Measurements from ENCODE around the gene NME4.

The NME4 gene

GRCh38 chr16:350203-350602 is 46.8 kb upstream of the NME4 start:
- Histone ChIP-seq H2AFZ (ENCODE audit: insufficient read depth, low read length, poor library complexity) (no peak overlapping the region), H3K4me2 (ENCODE audit: low read length) (no peak overlapping the region), H4K12ac (ENCODE audit: low read depth, low read length) (no peak overlapping the region), H3K14ac (ENCODE audit: low read length) (no peak overlapping the region), H2BK120ac (ENCODE audit: insufficient read depth, low read length, poor library complexity) (no peak overlapping the region), H3K4me3 (ENCODE audit: low read depth, low read length) (no peak overlapping the region), H3K9me3 (ENCODE audit: insufficient read depth, low read depth, low read length) (peaks cover 1% of the 10 kb centered on the region), H3K4ac (ENCODE audit: low read depth, low read length) (no peak overlapping the region), H3K9ac (ENCODE audit: low read length) (no peak overlapping the region), H2AK5ac (ENCODE audit: low read length) (no peak overlapping the region), H4K91ac (ENCODE audit: low read depth, low read length) (no peak overlapping the region), H4K8ac (ENCODE audit: low read depth, low read length) (no peak overlapping the region), H3K27me3 (ENCODE audit: insufficient read depth, low read length) (no peaks in the 10 kb centered on the region), H3K23ac (ENCODE audit: low read length) (no peak overlapping the region), H3K36me3 (ENCODE audit: control insufficient read depth in 1 of 2, insufficient read depth in 2 of 2, low read length in 2 of 2) (peaks cover 7% of the 10 kb centered on the region in 2 experiments), H3K79me2 (ENCODE audit: control insufficient read depth, insufficient read depth, low read length, poor library complexity) (peaks cover 5% of the 10 kb centered on the region), H3K18ac (ENCODE audit: low read length) (no peak overlapping the region), H3K4me1 (ENCODE audit: control insufficient read depth in 1 of 2, insufficient read depth in 2 of 2, low read length in 2 of 2) (peaks cover 9 to 13% of the 10 kb centered on the region in 2 experiments), H3K79me1 (ENCODE audit: low read length) (peaks cover 6% of the 10 kb centered on the region), H2BK5ac (ENCODE audit: low read depth, low read length, poor library complexity) (no peak overlapping the region), H2BK12ac (ENCODE audit: low read length) (no peak overlapping the region), H3K27ac (ENCODE audit: low read depth, low read length) (no peak overlapping the region)
- DNase-seq, result no peak
- no CpG with 5 or more reads among the region's 8 CpGs for WGBS (ENCODE audit: extremely low coverage, insufficient coverage, insufficient read length)

GRCh38 chr16:351804-352520 is 45.0 kb upstream of the NME4 start:
- H2BK5ac ChIP-seq (ENCODE audit: low read depth, low read length, poor library complexity), result no peak overlapping the region
- peak overlapping the region; percentile 77 for H3K9ac ChIP-seq (ENCODE audit: low read length)
- DNase-seq, result no peak
- H3K79me1 ChIP-seq (ENCODE audit: low read length), result peaks cover 6% of the 10 kb centered on the region
- peak overlapping the region; percentile 69 for H3K4me2 ChIP-seq (ENCODE audit: low read length)
- no peak overlapping the region for H3K23ac ChIP-seq (ENCODE audit: low read length)
- peak overlapping the region; percentile 77 for H3K4ac ChIP-seq (ENCODE audit: low read depth, low read length)
- H3K27me3 ChIP-seq (ENCODE audit: insufficient read depth, low read length), result no peaks in the 10 kb centered on the region
- no peak overlapping the region for H3K27ac ChIP-seq (ENCODE audit: low read depth, low read length)
- H2AFZ ChIP-seq (ENCODE audit: insufficient read depth, low read length, poor library complexity), result peak overlapping the region; percentile 56
- peak overlapping the region; percentile 17 for H3K18ac ChIP-seq (ENCODE audit: low read length)
- peak overlapping the region; percentile 32 for H4K8ac ChIP-seq (ENCODE audit: low read depth, low read length)
- H3K4me3 ChIP-seq (ENCODE audit: low read depth, low read length), result peak overlapping the region; percentile 77
- H2BK120ac ChIP-seq (ENCODE audit: insufficient read depth, low read length, poor library complexity), result peak overlapping the region; percentile 11
- no peak overlapping the region for H2BK12ac ChIP-seq (ENCODE audit: low read length)
- H3K14ac ChIP-seq (ENCODE audit: low read length), result no peak overlapping the region
- peaks cover 1% of the 10 kb centered on the region for H3K9me3 ChIP-seq (ENCODE audit: insufficient read depth, low read depth, low read length)
- WGBS (ENCODE audit: extremely low coverage, insufficient coverage, insufficient read length), result no CpG with 5 or more reads among the region's 95 CpGs
- H2AK5ac ChIP-seq (ENCODE audit: low read length), result no peak overlapping the region
- H3K79me2 ChIP-seq (ENCODE audit: control insufficient read depth, insufficient read depth, low read length, poor library complexity), result peaks cover 5% of the 10 kb centered on the region
- peaks cover 0 to 3% of the 10 kb centered on the region in 2 experiments for H3K36me3 ChIP-seq (ENCODE audit: control insufficient read depth in 1 of 2, insufficient read depth in 2 of 2, low read length in 2 of 2)
- H4K12ac ChIP-seq (ENCODE audit: low read depth, low read length), result peak overlapping the region; percentile 51
- H3K4me1 ChIP-seq (ENCODE audit: control insufficient read depth in 1 of 2, insufficient read depth in 2 of 2, low read length in 2 of 2), result peaks cover 4% of the 10 kb centered on the region in 2 experiments
- peak overlapping the region; percentile 4 for H4K91ac ChIP-seq (ENCODE audit: low read depth, low read length)

GRCh38 chr16:352547-353403 is 44.2 kb upstream of the NME4 start, which contains the start of gene AXIN1:
Gene AXIN1, minus strand, starts transcription at chr16:352723. Its CDS starts 5,698 bp downstream, at chr16:347025.
- H3K4me3 ChIP-seq (ENCODE audit: low read depth, low read length), result peak within 1 kb of the TSS; percentile 77
- no peak within 1 kb of the TSS for H2BK12ac ChIP-seq (ENCODE audit: low read length)
- H3K14ac ChIP-seq (ENCODE audit: low read length), result peak within 1 kb of the TSS; percentile 33
- H4K12ac ChIP-seq (ENCODE audit: low read depth, low read length), result peak within 1 kb of the TSS; percentile 61
- peaks cover 5% of the 10 kb centered on the region for H3K79me2 ChIP-seq (ENCODE audit: control insufficient read depth, insufficient read depth, low read length, poor library complexity)
- H4K91ac ChIP-seq (ENCODE audit: low read depth, low read length), result peak within 1 kb of the TSS; percentile 29
- H3K18ac ChIP-seq (ENCODE audit: low read length), result peak within 1 kb of the TSS; percentile 60
- no peaks in the 10 kb centered on the region for H3K27me3 ChIP-seq (ENCODE audit: insufficient read depth, low read length)
- H3K4me2 ChIP-seq (ENCODE audit: low read length), result peak within 1 kb of the TSS; percentile 72
- no peak within 1 kb of the TSS for H3K23ac ChIP-seq (ENCODE audit: low read length)
- H2AFZ ChIP-seq (ENCODE audit: insufficient read depth, low read length, poor library complexity), result peak within 1 kb of the TSS; percentile 82
- no CpG with 5 or more reads among the region's 113 CpGs for WGBS (ENCODE audit: extremely low coverage, insufficient coverage, insufficient read length)
- H2AK5ac ChIP-seq (ENCODE audit: low read length), result no peak within 1 kb of the TSS
- H2BK120ac ChIP-seq (ENCODE audit: insufficient read depth, low read length, poor library complexity), result peak within 1 kb of the TSS; percentile 11
- peaks cover 4% of the 10 kb centered on the region in 2 experiments for H3K4me1 ChIP-seq (ENCODE audit: control insufficient read depth in 1 of 2, insufficient read depth in 2 of 2, low read length in 2 of 2)
- H3K27ac ChIP-seq (ENCODE audit: low read depth, low read length), result no peak within 1 kb of the TSS
- H3K9ac ChIP-seq (ENCODE audit: low read length), result peak within 1 kb of the TSS; percentile 77
- peak; percentile 98 for DNase-seq
- H3K4ac ChIP-seq (ENCODE audit: low read depth, low read length), result peak within 1 kb of the TSS; percentile 77
- H4K8ac ChIP-seq (ENCODE audit: low read depth, low read length), result peak within 1 kb of the TSS; percentile 71
- peaks cover 0 to 3% of the 10 kb centered on the region in 2 experiments for H3K36me3 ChIP-seq (ENCODE audit: control insufficient read depth in 1 of 2, insufficient read depth in 2 of 2, low read length in 2 of 2)
- H2BK5ac ChIP-seq (ENCODE audit: low read depth, low read length, poor library complexity), result no peak within 1 kb of the TSS
- H3K79me1 ChIP-seq (ENCODE audit: low read length), result peaks cover 6% of the 10 kb centered on the region
- H3K9me3 ChIP-seq (ENCODE audit: insufficient read depth, low read depth, low read length), result peaks cover 1% of the 10 kb centered on the region

GRCh38 chr16:353404-354290 is 43.4 kb upstream of the NME4 start:
- H4K91ac ChIP-seq (ENCODE audit: low read depth, low read length), result peak overlapping the region; percentile 29
- peak overlapping the region; percentile 82 for H2AFZ ChIP-seq (ENCODE audit: insufficient read depth, low read length, poor library complexity)
- no peak overlapping the region for H3K27ac ChIP-seq (ENCODE audit: low read depth, low read length)
- peaks cover 4% of the 10 kb centered on the region in 2 experiments for H3K4me1 ChIP-seq (ENCODE audit: control insufficient read depth in 1 of 2, insufficient read depth in 2 of 2, low read length in 2 of 2)
- no peak overlapping the region for H2BK5ac ChIP-seq (ENCODE audit: low read depth, low read length, poor library complexity)
- DNase-seq, result no peak
- H3K4ac ChIP-seq (ENCODE audit: low read depth, low read length), result peak overlapping the region; percentile 9
- H4K12ac ChIP-seq (ENCODE audit: low read depth, low read length), result peak overlapping the region; percentile 61
- peak overlapping the region; percentile 60 for H3K18ac ChIP-seq (ENCODE audit: low read length)
- no peaks in the 10 kb centered on the region for H3K27me3 ChIP-seq (ENCODE audit: insufficient read depth, low read length)
- H3K79me1 ChIP-seq (ENCODE audit: low read length), result peaks cover 6% of the 10 kb centered on the region
- peak overlapping the region; percentile 71 for H4K8ac ChIP-seq (ENCODE audit: low read depth, low read length)
- H3K4me3 ChIP-seq (ENCODE audit: low read depth, low read length), result peak overlapping the region; percentile 45
- peak overlapping the region; percentile 33 for H3K14ac ChIP-seq (ENCODE audit: low read length)
- H3K4me2 ChIP-seq (ENCODE audit: low read length), result peak overlapping the region; percentile 72
- H3K79me2 ChIP-seq (ENCODE audit: control insufficient read depth, insufficient read depth, low read length, poor library complexity), result peaks cover 5% of the 10 kb centered on the region
- H2BK120ac ChIP-seq (ENCODE audit: insufficient read depth, low read length, poor library complexity), result no peak overlapping the region
- no CpG with 5 or more reads among the region's 25 CpGs for WGBS (ENCODE audit: extremely low coverage, insufficient coverage, insufficient read length)
- peaks cover 0 to 3% of the 10 kb centered on the region in 2 experiments for H3K36me3 ChIP-seq (ENCODE audit: control insufficient read depth in 1 of 2, insufficient read depth in 2 of 2, low read length in 2 of 2)
- H3K23ac ChIP-seq (ENCODE audit: low read length), result no peak overlapping the region
- H3K9ac ChIP-seq (ENCODE audit: low read length), result no peak overlapping the region
- no peak overlapping the region for H2AK5ac ChIP-seq (ENCODE audit: low read length)
- no peak overlapping the region for H2BK12ac ChIP-seq (ENCODE audit: low read length)
- peaks cover 1% of the 10 kb centered on the region for H3K9me3 ChIP-seq (ENCODE audit: insufficient read depth, low read depth, low read length)
